NCI-H187 (cell line): ENCODE measurements around the gene S100A8.
A peak's percentile ranks its signal among the peaks of the same experiment; 100 is the strongest.
"Not testable (repeated sequence)": the region's sequence is repeated elsewhere in the genome, so short reads cannot be mapped to it uniquely, and the experiment has no call there.

Experiments used
- DNase-seq, 2 experiments: peaks; one replicate each; lab custom pipeline; 2025; lab: John Stamatoyannopoulos, UW

The S100A8 gene

DNA sequence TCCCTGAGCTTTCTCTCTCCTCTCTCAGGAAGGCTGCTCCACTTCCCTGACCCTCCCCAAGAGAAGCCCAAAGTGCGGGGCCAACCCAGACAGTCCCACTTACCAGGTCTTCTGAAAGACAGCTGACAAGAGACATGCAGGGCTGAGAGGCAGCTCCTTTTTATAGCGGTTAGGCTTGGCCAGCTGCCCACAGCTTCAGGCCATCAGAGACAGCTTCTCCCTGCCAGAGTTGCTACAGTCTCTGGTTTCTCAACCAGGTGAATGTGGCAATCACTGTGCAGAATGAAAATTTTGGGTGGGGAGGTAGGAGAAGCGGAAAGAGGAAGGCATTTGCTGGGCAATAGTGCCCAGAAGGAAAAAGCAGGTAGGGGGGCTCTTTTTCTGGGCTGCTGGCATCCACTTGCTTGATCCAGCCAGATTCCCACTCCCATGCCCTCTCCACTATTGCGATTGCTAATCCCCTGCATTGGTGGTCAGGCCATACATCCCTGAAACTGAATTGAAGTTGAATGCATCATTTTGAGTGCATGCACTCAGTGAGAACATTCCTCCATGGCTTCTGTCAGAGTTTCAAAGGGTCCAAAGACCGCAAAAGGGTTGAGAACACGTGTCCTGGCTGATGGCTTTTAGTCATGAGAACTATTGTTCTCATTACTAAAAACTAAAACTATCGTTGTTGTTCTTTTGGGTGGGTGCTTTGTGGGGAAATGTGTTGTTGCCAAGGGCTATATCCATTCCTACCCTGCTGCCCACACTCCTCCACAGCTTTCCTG is at the start of gene S100A8:
S100A8 (minus strand) TSS at position 136 of the 773 bp plus-strand sequence. CDS start 538 bp downstream, outside the sequence.
- DNase-seq = peak in 1 of 2 experiments; percentile 23

DNA sequence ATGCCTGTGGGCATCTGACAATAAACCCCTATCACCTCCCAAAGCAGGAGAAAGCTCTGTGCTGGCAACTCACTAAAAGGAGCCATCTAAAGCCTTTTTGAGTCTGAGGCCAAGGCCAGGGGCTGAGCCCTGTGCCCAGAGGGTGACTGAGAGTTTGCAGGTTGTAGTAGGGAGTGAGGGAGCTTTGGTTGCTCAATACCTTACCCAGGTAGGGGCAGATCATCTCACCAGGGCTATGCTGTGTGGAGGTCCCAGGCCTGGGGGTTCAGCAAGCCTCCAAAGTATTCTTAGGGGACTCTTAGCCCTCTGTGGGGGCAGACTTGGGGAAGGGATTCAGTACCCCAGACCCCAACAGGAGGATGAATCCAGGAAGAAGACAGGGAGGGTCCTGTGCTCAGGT is 48.4 kb upstream of the S100A8 start:
- DNase-seq = no peak

DNA sequence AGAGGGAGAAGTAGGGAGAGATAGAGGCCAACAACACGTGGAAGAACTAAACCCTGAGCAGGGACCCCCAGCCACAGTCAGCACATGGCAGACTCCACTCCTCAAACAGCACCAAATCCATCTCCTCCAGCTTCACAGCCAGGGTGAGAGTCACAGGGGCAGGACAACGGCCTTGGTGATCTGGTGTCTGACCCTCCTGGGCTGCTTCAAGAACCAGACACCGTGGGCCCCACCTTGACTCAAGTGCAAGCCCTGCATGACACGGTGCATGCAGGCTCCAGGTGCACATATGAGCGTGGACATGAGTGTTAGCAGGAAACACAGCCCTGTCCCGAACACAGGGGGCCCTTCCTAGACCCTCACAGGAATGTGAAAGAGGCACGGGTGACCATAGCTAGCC is 47.7 kb upstream of the S100A8 start:
- no peak for DNase-seq

DNA sequence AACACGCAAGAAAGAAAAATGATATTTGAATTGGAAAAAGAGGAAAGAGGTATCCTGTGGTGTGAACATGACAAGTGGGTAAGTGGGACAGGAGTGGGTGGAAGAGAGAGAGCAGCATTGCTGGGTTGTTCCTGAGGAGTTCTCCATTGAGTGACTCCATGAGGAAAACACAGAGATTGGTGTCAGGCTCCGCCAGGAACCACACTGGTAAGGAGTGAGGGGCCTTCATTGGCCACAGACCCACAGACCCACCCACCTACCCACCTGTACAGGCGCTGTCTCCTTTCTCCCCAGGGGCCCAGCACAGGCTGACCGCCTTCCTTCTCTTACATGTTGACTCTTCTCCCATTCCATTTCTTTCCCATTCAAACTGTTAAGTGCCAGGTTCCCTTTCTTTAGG is 46.4 kb upstream of the S100A8 start:
- no peak for DNase-seq

DNA sequence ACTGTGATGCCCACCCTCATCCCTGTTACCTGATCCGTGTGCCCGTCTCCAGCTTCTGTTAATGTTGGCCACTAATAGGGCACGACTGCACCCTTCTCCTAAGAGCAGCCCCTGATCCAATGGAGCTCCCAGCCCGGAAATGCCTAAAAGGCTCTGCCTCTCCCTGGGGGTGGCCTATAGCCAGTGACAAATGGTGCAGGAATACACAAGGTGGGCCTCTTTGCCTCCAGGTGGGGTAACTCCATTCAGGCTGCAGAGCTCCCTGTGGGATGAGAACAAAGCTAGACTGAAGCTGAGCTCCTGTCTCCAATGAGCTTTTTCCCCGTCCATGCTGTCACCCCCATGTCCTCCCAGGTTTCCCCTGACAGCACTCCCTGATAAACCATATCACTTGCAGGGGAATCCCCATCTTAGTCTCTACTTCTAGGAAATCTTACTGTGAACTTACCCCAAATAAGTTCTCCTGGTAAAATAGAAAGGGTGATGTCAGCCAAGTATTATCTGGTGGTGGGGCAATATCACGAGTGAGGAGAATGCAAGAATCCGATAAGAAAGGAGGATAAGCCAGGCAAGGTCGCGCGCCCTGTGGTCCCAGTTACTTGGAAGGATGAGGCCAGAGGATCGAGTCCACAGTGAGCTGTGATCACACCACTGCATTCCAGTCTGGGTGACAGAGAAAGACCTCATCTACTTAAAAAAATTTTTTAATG is 44.0 kb upstream of the S100A8 start:
- no peak for DNase-seq

DNA sequence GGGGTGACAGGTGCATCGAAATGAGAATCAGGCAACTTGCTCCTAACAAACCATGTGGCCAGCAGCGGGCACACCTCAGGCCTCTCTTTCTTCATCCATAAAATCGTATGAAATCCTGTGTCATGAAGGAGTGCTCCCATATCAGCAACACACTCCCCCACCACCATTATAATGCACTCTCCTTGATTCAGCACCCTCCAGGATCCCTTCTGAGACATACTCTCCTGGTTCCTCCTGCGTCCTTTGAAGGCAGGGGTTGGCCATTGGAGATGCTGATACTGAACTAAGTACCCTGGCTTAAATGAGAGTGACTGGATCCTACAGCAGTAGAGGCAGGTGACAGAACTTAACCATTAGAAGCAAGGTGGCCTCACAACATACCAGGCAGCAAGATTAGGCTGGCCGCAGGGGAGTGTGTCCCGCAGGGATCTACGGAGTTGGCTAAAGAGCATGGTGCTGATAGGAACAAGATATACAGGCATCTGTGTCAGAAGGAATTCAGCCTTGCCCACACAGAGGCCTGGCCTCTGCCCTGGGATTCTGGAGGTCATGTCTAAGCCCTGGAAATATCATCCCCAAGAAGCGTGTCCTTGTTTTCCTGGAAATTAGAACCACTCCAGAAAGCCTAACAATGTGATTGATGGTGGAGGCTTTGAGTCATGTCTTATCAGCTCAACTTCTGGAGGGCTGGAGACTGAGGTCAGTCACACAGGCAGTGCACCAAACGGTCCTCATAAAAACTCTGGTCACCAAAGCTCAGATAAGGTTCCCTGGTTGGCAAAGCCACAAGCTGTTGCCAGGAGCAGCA is 42.2 kb upstream of the S100A8 start:
- no peak for DNase-seq

DNA sequence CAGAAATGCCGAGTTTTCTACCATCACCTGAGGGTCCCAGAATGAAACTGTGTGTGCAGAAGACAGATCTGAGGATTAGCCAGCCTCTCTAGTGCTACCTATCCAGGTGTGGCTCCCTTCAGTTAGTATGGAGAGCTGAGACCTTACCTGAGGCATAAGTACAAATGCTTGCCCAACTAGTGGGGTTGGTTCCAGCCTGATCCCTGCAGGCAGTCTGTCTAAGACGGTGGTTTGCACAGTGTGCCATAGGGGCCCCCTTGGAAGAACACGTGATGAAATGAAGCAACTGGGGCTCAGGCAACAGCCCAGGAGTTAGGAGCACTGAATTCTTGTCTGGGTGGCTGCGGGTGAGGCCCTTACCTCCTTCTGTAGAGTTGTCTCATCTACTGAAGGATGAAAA is 41.1 kb upstream of the S100A8 start:
- no peak for DNase-seq

DNA sequence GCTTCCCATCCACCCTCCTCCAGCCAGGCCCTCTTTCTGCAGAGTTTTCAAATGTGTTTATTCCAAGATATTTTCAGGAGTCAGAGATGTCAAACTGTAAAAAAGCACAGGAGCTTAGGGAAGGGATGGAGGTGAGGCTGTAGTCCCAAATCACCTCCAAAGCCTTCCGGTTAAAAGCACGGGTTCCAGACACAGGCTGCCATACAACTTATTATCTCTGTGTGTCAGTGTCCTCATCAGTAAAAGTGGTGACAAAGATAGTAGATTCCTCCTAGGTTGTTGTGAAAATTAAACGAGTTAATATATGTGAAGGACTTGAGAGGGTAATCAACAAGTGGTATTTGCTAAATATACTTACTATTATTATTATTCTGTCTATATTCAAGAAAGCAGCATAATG is 40.6 kb upstream of the S100A8 start:
- DNase-seq = no peak

DNA sequence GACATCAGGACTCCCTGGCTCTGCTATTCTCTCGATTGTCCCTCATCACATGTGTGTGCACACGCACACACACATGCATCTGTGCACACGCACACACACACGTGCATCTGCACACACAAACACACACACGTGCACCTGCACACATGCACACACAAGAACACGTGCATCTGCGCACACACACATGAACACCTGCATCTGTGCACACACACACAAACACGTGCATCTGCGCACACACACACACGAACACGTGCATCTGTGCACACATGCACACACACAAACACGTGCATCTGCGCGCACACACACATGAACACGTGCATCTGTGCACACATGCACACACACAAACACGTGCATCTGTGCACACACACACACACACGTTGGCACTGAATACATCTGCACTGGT is 40.1 kb upstream of the S100A8 start:
- DNase-seq = no peak

DNA sequence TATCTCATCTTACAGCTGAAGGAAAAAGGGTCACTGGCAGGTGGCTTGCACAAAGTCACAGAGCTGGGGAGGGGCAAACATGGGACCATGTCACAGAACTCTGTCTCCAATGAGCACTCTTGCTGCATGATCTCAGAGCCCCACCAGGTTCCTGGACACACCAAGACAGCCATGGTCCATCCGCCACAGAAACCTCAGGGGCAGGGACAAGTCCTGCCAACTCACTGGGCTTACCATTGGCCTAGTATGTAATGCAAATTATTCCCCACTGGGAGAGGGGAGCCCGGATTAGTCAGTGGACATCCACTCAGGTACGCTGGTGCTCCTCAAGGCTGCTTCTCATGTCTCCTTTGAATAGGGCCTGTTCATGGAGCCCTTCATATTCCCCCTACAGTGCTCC is 39.7 kb upstream of the S100A8 start:
- DNase-seq = no peak

DNA sequence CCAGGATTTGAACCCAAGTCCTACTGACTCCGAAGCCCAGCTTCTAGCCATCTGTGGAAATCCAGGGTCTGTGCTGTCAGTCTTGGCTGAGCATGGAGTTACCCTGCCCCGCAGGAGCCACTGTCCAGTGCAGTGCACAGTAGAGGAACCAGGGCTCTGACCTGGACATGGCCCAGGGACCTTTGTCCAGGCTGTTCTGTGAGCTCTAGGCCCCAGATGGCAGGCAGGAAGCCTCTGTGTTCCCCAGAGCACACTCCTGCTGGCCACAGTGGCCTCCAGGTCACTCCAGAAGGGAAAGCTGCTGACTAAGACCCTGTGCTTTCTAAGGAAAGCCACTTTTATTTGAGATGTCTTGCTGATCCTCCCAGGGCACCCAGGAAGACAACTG is 39.3 kb upstream of the S100A8 start:
- no peak for DNase-seq

DNA sequence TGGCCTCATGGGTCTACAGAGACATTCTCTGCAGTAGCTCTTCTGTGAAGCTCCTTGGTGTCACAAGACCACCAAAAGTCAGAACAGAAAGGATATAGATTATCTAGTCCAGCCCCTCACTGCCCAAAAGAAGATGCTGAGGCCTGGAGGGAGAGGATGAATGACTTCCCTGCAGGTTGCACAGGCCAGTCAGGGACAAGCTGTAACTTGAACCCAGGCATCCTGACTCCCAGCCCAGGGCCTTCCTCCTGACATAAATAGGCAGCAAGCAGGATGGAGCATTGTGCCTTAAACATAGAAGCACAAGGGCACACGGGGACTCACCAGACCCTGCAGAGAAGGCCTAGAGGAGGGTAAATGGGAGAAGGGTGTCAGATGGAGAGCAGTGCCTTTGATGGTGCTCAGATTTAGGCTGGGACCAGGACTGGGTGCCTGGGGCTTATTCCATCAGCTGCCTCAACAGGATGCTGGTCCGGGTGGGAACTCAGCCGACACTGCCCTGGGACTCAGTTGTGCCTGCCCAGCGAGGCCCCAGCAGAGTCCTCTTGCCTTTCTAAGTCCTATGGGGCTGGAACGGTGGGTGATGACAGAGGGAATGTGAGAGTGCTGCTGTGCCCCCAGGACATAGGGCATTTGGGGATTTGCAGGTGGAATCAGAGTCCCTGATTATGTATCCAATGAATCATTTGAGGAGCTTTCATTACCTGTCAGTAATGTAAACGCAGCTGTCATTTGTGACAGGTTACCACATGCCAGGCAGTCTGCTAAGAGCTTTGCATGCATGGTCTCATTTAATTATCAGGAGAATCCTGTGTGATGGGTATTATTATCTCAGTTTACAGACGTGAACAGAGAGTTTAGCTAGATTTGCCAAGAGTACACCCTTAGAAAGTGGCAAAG is 38.6 kb upstream of the S100A8 start:
- DNase-seq = peak in 1 of 2 experiments; percentile 24

DNA sequence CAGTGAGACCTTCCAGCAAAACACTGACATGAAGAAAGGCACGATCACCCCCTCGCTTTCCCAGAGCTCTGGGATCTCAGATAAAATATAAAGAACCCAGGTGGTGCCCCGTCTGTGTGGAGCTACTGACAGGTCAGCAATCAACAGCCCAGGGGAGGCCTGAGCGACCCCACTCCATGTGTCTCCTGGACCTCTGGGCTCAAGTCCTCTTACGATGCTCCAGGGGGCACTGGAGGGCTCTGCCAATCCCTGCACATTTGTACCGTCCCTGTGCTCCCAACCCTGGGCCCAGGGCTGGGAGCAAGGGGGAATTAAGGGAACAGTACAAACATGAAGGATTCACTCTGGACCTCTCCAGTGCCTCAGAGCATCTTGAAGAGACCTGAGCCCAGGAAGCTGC is 37.9 kb upstream of the S100A8 start:
- DNase-seq = no peak

DNA sequence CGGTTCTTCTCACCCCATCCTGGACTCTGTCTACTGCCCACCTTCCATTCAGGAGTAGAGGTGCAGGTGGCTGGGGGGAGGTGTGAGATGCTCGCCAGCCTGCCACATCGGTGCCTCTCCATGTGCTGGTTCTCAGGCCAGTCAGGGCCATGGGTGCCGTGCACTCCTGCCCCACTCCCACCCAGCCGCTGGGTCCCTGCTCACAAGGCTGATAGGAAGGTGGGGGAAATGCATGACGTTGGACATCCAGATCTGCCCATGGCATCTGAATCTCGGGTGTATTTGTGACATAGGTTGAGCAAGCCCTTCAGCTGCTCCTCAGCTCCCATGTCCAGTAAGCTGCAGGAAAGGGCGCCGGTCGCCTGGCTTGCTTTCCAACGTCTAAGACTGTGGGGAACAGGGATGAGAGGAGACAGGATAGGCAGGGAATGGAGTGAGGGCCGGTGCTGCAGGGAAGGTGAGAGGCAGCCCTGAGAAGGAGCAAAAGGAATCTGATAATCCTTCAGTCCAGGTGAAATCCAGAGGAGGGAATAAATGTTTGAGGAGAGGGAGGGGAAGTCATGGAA is 37.3 kb upstream of the S100A8 start:
- no peak for DNase-seq

DNA sequence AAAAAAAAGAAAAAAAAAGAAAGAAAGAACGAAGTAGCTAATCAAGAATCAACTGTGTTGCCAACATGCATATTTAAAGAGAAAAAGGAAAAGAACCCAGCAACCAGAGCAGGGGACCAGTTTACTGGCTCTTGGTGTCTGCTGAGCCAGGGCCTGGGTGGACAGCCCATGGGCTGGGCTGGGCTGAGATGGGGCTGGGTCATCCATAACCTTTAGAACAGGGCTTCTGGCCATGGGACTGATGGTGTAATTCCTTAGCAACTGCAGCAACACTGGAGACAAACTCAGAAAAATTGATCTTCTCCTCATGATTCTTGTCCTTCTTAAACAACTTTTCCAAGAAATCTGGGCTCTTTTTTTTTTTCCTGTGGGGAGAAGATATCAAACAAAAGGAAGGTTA is 35.9 kb upstream of the S100A8 start:
- no peak for DNase-seq

DNA sequence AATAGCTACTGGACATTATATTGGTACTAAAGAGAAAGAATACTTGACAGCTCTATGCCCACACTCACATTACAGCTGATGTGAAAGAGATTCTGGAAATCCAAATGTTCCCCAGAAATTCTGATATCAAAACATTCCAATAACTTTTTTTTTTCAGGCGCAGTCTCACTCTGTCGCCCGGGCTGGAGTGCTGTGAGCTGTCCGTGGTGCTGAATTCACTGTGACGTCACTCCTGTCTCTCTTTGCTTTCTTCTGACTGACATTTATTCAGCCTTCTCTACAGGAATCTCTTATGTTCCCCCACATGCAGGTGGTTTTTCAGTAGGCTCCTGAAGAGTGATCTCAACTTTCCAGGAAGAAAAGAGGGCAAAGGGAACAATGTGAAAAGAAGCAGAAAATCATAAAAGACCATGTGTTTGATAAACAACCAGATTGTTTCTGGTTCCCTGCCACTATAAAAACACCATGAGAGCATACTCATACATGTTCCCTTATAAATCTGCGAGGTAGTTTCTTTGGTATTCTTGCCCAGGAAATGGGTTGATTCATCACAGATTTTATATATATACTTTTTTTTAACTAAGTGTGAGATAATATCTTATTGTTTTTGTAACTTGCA is 31.7 kb upstream of the S100A8 start:
- no peak for DNase-seq

DNA sequence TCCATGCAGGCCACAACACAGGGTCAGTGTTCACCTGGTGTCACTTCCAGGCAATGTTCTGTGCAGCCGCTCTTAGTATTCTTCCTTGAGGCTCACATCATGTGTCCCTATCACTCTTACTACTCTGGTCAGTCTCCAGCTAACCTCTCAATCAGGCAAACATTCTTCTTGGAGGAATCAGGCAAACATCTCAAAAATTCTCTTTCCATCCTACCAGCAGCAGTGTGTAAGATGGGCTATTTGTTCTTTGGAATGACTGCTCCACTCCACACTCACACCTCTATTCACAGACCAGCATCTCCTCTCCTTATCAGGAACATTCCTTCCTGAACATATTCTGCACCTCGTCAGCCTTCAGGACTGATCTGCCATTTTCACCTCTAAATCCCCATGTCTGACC is 29.4 kb upstream of the S100A8 start:
- DNase-seq = no peak

DNA sequence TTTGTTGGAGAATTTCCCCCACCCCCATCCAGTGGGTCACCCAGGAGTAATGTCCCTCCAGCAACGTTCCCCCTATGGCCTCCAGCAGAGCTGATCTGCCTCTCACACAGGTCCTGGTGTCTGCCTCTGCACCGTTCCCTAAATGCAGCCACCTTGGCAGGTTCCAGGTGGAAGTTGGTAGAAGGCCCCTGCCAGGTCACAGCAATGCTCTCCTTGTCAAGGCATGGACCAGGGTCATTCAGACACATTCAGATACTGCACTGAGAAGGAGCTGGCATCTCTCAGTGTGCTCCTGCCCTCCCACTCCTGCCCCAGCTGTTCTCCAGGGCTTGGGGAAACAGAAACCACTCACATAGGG is 28.5 kb upstream of the S100A8 start:
- not testable (repeated sequence) for DNase-seq

DNA sequence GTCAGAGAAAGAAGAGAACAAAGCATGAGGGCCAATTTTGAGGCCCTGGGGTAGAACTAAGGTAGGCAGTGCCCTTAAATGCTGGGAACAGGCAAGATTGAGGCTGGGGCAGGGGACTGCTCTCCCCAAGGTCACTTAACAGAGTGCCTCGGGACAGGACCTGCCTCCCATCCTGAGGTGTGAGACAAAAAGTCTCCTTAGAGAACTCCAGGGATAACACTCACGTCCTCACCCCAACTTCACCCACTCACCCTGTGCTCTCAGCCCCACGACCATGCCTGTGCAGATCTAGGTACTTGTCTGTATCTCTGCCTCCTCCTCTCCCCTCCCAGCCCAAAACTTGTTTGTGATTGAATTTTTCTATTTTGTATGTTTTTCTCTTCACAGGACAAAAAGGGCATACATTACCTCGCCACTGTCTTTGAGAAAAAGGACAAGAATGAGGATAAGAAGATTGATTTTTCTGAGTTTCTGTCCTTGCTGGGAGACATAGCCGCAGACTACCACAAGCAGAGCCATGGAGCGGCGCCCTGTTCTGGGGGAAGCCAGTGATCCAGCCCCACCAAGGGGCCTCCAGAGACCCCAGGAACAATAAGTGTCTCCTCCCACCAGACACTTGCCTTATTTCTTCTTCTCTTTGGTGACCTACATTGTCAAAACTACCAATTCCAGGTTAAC is 28.0 kb upstream of the S100A8 start:
- DNase-seq = not testable (repeated sequence)

DNA sequence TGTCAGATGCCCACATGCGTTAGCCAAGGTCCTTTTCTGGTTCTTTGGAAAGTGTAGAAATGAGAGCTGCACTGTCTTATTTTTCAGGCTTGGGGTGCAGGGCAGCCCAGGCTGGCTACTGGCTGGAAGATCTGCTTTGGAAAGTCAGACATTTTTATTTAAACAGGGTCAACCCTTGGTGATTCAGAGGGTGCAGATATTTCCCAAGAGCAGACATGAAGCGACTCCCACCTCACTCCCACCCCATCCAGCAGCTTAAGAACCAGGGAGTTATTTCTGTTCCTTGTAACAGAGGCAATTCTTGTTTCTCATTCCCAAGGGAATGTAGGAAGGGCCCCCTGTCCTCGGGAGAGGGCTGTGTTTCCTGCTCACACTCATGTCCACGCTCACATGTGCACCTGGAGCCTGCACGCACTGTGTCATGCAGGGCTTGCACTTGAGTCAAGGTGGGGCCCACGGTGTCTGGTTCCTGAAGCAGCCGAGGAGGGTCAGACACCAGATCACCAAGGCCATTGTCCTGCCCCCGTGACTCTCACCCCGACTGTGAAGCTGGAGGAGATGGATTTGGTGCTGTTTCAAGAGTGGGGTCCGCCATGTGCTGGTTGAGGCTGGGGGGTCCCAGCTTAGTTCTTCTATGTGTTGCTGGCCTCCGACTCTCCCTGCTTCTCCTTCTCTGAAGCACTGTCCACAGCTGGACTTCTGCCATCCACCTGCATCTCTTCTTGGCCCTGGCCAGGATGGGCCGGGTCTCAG is 26.4 kb upstream of the S100A8 start:
- DNase-seq = no peak
